Neural crest cell (in vitro differentiated cells): ENCODE data around the gene ZNF548. TPM values are rescaled to one million over a fixed set of nuclear protein-coding genes. Genes with fewer than 3 reads are reported as not detected.
A peak's percentile ranks its signal among the peaks of the same experiment; 100 is the strongest.

Experiments used
- DNase-seq: peaks from one replicate; pipeline ENCODE4 v3.0.0; 2021; ENCODE audit warnings: low read depth, mixed read lengths, low spot score
- H3K27ac Mint-ChIP-seq: one replicate; pipeline ENCODE4 v1.8.0; 2021; ENCODE audit warnings: mild to moderate bottlenecking, mixed read lengths; ENCODE audit not compliant: unreplicated experiment
- H3K27me3 Mint-ChIP-seq: 2 replicates; pipeline ENCODE4 v1.8.0; 2021; ENCODE audit warnings: low read depth, mild to moderate bottlenecking, mixed read lengths
- H3K36me3 Mint-ChIP-seq: 2 replicates; pipeline ENCODE4 v1.8.0; 2021; ENCODE audit warnings: low read depth, mild to moderate bottlenecking, mixed read lengths
- H3K4me1 Mint-ChIP-seq: 2 replicates; pipeline ENCODE4 v1.8.0; 2021; ENCODE audit warnings: mixed read lengths
- H3K4me3 Mint-ChIP-seq: one replicate; pipeline ENCODE4 v1.8.0; 2021; ENCODE audit warnings: mild to moderate bottlenecking, mixed read lengths
- H3K9me3 Mint-ChIP-seq: 2 replicates; pipeline ENCODE4 v1.8.0; 2021; ENCODE audit warnings: mixed read lengths
- CTCF ChIP-seq: fragments of 200-600 bp; sonication (generic); conservative IDR thresholded peaks from 2 replicates; pipeline ENCODE4 v1.5.0; 2021; ENCODE audit warnings: antibody characterized with exemption, mild to moderate bottlenecking
- total RNA-seq: library from RNA; stranded (reverse); gene quantifications from 2 replicates; pipeline ENCODE4 v1.2.1, GENCODE V29; 2021

The ZNF548 gene
- total RNA-seq, 1 donor from 2014 or later, result 22.1 TPM

- Mint-ChIP-seq H3K9me3 (no peaks in the 10 kb centered on the region), H3K27ac (no peak overlapping the region), H3K4me3 (no peak overlapping the region), H3K4me1 (peaks cover 22% of the 10 kb centered on the region), H3K36me3 (peaks cover 16% of the 10 kb centered on the region), H3K27me3 (peaks cover 1% of the 10 kb centered on the region)
- DNase-seq, result no peak
- no peak for TF ChIP-seq CTCF
Observed at GRCh38 chr19:57355916-57356315, 33.7 kb upstream of the ZNF548 start.

- peaks cover 16% of the 10 kb centered on the region for H3K36me3 Mint-ChIP-seq
- no peak for DNase-seq
- TF ChIP-seq CTCF, result no peak
- H3K4me1 Mint-ChIP-seq, result peaks cover 9% of the 10 kb centered on the region
- no peak overlapping the region for H3K27ac Mint-ChIP-seq
- H3K27me3 Mint-ChIP-seq, result no peaks in the 10 kb centered on the region
- H3K4me3 Mint-ChIP-seq, result no peak overlapping the region
- no peaks in the 10 kb centered on the region for H3K9me3 Mint-ChIP-seq
Observed at GRCh38 chr19:57357406-57357805, 32.2 kb upstream of the ZNF548 start.

- H3K27me3 Mint-ChIP-seq, result no peaks in the 10 kb centered on the region
- H3K4me3 Mint-ChIP-seq, result peak overlapping the region; percentile 44
- H3K36me3 Mint-ChIP-seq, result peaks cover 20% of the 10 kb centered on the region
Observed at GRCh38 chr19:57359300-57359699, 30.4 kb upstream of the ZNF548 start.

GRCh38 chr19:57362419-57362818 lies 27.2 kb upstream of the ZNF548 start:
- H3K4me1 Mint-ChIP-seq, result peaks cover 21% of the 10 kb centered on the region
- H3K9me3 Mint-ChIP-seq, result no peaks in the 10 kb centered on the region
- H3K36me3 Mint-ChIP-seq, result peaks cover 13% of the 10 kb centered on the region
- no peak for TF ChIP-seq CTCF
- peak overlapping the region; percentile 98 for H3K27ac Mint-ChIP-seq
- H3K27me3 Mint-ChIP-seq, result no peaks in the 10 kb centered on the region
- peak overlapping the region; percentile 95 for H3K4me3 Mint-ChIP-seq
- no peak for DNase-seq

More at GRCh38 chr19:57359300-57359699, 30.4 kb upstream of the ZNF548 start:
- H3K9me3 Mint-ChIP-seq, result no peaks in the 10 kb centered on the region
- H3K27ac Mint-ChIP-seq, result no peak overlapping the region
- no peak for TF ChIP-seq CTCF
- DNase-seq, result no peak
- peaks cover 20% of the 10 kb centered on the region for H3K4me1 Mint-ChIP-seq

GRCh38 chr19:57362997-57363687 lies 26.5 kb upstream of the ZNF548 start, which contains the start of the genes TRAPPC2B and ZNF547:
TSS of gene TRAPPC2B (plus strand) at chr19:57363551. CDS start at chr19:57364834, 1,283 bp downstream.
TSS of gene ZNF547 (plus strand) at chr19:57363551. CDS start at chr19:57368556, 5,005 bp downstream.
- peak within 1 kb of the TSS; percentile 95 for H3K4me3 Mint-ChIP-seq
- no peak for TF ChIP-seq CTCF
- H3K36me3 Mint-ChIP-seq, result peaks cover 13% of the 10 kb centered on the region

More at GRCh38 chr19:57362997-57363687, 26.5 kb upstream of the ZNF548 start, which contains the start of the genes TRAPPC2B and ZNF547:
- Mint-ChIP-seq H3K27me3 (no peaks in the 10 kb centered on the region), H3K27ac (peak within 1 kb of the TSS; percentile 98), H3K4me1 (peaks cover 21% of the 10 kb centered on the region), H3K9me3 (no peaks in the 10 kb centered on the region)
- peak; percentile 95 for DNase-seq
